ENCODE results near the gene MRPL40.

The MRPL40 gene

DNA sequence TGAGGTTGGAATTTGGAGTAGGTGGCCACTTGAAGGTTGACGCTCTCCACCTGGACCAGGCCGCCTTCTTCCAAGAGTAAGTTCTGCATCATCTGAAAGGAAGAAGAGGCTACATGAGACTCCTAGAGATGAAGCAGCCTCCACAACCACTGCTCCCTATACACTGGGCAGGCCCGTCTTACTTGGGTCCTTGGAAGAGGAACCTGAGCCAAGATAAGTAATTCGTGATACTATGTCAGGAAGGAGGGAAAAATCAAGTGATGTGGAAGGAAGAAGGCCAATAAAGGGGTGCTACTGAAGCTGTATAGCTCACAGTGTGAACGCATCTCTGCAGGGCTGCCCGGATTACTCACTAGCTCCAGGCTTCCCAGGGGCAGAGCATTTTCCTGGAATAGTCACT lies 35.6 kb downstream of the MRPL40 start:
- no peak overlapping the region for H3K4me3 ChIP-seq (ENCODE audit: low read depth, low read length)
- TF ChIP-seq, protein P1, sequence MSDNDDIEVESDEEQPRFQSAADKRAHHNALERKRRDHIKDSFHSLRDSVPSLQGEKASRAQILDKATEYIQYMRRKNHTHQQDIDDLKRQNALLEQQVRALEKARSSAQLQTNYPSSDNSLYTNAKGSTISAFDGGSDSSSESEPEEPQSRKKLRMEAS (IDR thresholded peaks at IDR 0.05; ENCODE audit: low read depth, low read length): no peak
- TF ChIP-seq, protein P2, sequence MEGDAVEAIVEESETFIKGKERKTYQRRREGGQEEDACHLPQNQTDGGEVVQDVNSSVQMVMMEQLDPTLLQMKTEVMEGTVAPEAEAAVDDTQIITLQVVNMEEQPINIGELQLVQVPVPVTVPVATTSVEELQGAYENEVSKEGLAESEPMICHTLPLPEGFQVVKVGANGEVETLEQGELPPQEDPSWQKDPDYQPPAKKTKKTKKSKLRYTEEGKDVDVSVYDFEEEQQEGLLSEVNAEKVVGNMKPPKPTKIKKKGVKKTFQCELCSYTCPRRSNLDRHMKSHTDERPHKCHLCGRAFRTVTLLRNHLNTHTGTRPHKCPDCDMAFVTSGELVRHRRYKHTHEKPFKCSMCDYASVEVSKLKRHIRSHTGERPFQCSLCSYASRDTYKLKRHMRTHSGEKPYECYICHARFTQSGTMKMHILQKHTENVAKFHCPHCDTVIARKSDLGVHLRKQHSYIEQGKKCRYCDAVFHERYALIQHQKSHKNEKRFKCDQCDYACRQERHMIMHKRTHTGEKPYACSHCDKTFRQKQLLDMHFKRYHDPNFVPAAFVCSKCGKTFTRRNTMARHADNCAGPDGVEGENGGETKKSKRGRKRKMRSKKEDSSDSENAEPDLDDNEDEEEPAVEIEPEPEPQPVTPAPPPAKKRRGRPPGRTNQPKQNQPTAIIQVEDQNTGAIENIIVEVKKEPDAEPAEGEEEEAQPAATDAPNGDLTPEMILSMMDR (IDR thresholded peaks at IDR 0.05; ENCODE audit: low read depth, low read length): no peak
- DNase-seq (ENCODE audit: low read depth): no peak

DNA sequence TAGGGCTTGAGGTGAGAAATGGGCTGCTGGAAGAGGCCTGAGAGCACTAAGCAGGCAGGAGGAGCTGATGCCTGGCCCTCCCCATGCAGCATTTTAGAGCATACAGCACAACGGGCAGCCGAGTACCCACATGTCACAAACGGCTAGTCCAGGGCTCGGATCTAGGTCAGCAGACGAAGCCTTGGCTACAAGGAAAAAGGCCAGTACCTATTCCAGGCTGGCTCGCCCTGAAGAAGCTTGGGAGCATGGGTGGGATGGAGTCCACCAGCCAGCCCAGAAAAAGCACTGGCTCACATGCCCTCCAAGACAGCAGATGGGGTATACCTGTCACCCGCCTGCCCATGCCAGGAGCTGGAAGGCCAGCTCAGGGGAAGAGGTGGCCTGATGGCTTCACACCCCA lies 37.1 kb downstream of the MRPL40 start:
- TF ChIP-seq, protein P1 (IDR thresholded peaks at IDR 0.05; ENCODE audit: low read depth, low read length): no peak
- TF ChIP-seq, protein P2 (IDR thresholded peaks at IDR 0.05; ENCODE audit: low read depth, low read length): no peak
- no peak for TF ChIP-seq MYC (IDR thresholded peaks at IDR 0.05; ENCODE audit: low read depth, low read length)
- no peak for TF ChIP-seq POLR2A (IDR thresholded peaks at IDR 0.05; ENCODE audit: extremely low read depth, insufficient read length)
- H3K4me3 ChIP-seq (ENCODE audit: low read depth, low read length): no peak overlapping the region
- DNase-seq (ENCODE audit: low read depth): no peak

DNA sequence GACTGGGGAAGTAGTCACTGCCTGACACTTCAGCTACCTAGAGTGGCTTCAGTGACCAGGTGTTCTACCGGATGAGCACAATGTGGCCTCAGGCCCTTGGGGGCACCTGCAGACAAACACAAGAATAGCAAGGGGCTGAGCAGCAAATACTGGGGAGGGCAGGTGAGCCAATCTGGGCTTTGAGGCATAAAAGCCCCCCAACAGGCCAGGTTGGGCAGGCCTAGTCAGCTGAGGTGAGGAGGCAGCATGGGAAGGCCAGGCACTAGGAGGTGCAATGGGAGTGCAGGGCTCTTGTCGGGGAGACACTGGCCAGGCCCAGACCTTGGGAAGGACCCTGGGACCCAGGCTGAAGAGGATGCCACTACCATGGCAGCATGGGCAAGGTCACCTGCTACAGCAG lies 37.7 kb downstream of the MRPL40 start:
- H3K4me3 ChIP-seq (ENCODE audit: low read depth, low read length): no peak overlapping the region
- no peak for DNase-seq (ENCODE audit: low read depth)
- TF ChIP-seq MYC (IDR thresholded peaks at IDR 0.05; ENCODE audit: low read depth, low read length) (no peak), POLR2A (IDR thresholded peaks at IDR 0.05; ENCODE audit: extremely low read depth, insufficient read length) (no peak)
- TF ChIP-seq, protein P2 (IDR thresholded peaks at IDR 0.05; ENCODE audit: low read depth, low read length): no peak
- TF ChIP-seq, protein P1 (IDR thresholded peaks at IDR 0.05; ENCODE audit: low read depth, low read length): no peak

DNA sequence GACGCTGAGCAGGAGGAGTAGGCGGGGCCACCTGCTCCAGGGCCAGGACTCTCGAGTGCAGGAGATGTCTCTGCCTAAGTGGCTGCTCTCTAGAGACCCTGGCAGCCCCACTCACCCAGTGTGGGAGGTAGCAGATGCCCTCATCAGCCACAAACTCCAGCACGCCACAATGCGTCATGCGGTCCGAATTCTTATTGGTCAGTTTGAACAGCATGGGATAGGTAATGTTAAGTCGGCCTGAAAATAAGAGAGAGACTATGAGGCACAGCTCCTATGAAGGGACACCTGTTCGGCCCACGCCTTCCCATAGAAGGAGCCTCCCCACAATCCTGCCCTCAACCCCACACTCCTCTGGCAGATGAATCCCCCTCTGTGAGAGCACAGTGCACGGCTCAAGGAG lies 39.2 kb downstream of the MRPL40 start:
- TF ChIP-seq POLR2A (IDR thresholded peaks at IDR 0.05; ENCODE audit: extremely low read depth, insufficient read length): no peak
- no peak overlapping the region for H3K4me3 ChIP-seq (ENCODE audit: low read depth, low read length)
- DNase-seq (ENCODE audit: low read depth): no peak

DNA sequence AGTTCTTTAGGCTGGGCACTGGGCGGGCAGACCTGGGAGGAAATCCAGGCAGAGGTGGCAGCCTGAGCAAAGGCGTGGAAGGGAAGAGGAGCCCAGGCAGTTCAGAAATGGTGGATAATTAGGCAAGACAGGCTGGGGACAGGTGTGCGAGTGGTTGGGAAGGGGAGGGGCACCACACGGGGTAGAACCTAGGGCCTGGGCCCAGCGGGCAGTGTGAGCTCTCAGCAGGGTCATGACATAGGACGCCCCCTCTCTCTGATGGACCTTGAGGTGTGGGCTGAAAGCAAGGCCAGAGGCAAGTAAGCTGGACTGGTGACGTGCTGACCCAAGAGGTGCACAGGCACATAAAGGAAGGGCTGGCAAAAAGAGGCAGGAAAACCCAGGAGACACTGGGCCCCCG lies 39.9 kb downstream of the MRPL40 start:
- TF ChIP-seq, protein P2 (IDR thresholded peaks at IDR 0.05; ENCODE audit: low read depth, low read length): no peak
- TF ChIP-seq, protein P1 (IDR thresholded peaks at IDR 0.05; ENCODE audit: low read depth, low read length): no peak
- DNase-seq (ENCODE audit: low read depth): no peak
- H3K4me3 ChIP-seq (ENCODE audit: low read depth, low read length): no peak overlapping the region

DNA sequence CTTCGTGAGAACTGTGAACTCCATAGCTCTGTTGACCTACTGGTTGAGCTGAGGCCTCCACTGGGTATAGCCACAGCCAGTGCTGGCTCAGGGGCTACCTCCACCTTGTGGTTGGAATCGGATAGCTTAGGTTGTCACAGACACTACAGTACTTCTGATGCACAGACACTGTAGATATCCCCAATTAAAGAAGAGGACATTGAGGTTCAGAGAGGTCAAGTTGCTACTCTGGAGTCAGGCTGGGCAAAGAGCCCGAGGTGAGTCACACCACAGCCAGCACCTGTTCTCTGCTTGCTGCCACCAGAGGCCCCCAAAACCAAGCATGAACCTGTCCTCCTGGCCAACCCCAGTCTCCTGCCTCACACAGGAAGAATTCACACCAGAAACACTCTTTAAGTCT lies 41.2 kb downstream of the MRPL40 start:
- no peak overlapping the region for H3K4me3 ChIP-seq (ENCODE audit: low read depth, low read length)
- DNase-seq (ENCODE audit: low read depth): no peak
- no peak for TF ChIP-seq POLR2A (IDR thresholded peaks at IDR 0.05; ENCODE audit: extremely low read depth, insufficient read length)

DNA sequence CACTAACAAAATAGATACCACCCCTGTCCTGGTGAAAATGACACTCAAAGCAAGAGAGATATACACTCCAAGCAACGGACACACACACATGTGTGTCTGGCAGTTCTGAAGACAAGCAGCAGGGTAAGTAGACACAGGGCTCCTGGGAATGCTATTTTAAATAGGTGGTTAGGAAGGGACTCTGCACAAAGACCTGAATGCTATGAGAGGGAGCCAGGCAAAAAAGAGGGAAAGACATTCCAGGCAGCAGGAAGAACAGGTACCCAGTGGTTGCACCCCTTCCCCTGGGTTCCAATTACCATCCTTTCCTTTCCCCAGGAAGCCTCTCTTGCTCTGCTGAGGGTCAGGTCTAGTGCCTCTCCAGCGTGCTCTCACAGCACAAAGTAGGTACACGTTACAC lies 43.7 kb downstream of the MRPL40 start:
- TF ChIP-seq, protein P2 (IDR thresholded peaks at IDR 0.05; ENCODE audit: low read depth, low read length): no peak
- TF ChIP-seq POLR2A (IDR thresholded peaks at IDR 0.05; ENCODE audit: extremely low read depth, insufficient read length) (no peak), MYC (IDR thresholded peaks at IDR 0.05; ENCODE audit: low read depth, low read length) (no peak)
- TF ChIP-seq, protein P1 (IDR thresholded peaks at IDR 0.05; ENCODE audit: low read depth, low read length): no peak
- no peak for DNase-seq (ENCODE audit: low read depth)
- no peak overlapping the region for H3K4me3 ChIP-seq (ENCODE audit: low read depth, low read length)
